ENCODE data around the gene PSMC6.
A peak's percentile ranks its signal among the peaks of the same experiment; 100 is the strongest.

- TF ChIP-seq POLR2A (IDR thresholded peaks at IDR 0.05) (no peak), CTCF (IDR thresholded peaks at IDR 0.05) (peak in 1 of 6 experiments; percentile 14)
These were observed 12.1 kb upstream of the PSMC6 start for GRCh38 chr14:52694761-52695480.
